ENCODE results near the gene ABCC12.

- TF ChIP-seq CTCF (IDR thresholded peaks at IDR 0.05 in 2 of 3, conservative IDR thresholded peaks at IDR 0.05 in 1 of 3; ENCODE audit: borderline replicate concordance in 1 of 3, insufficient read depth in 1 of 3, low read depth in 2 of 3, low read length in 2 of 3) (no peak), EZH2 (IDR thresholded peaks at IDR 0.05) (no peak), REST (IDR thresholded peaks at IDR 0.05; ENCODE audit: low read depth) (no peak), TCF7L2 (IDR thresholded peaks at IDR 0.05; ENCODE audit: borderline replicate concordance, extremely low read depth, insufficient read depth, insufficient read length) (no peak), ZBTB33 (IDR thresholded peaks at IDR 0.05; ENCODE audit: extremely low read depth, insufficient replicate concordance, low read length) (no peak), POLR2AphosphoS5 (IDR thresholded peaks at IDR 0.05; ENCODE audit: low read depth, low read length) (no peak), JUND (IDR thresholded peaks at IDR 0.05) (no peak), EZH2phosphoT487 (IDR thresholded peaks at IDR 0.05; ENCODE audit: borderline replicate concordance) (no peak), SP1 (IDR thresholded peaks at IDR 0.05; ENCODE audit: low read depth) (no peak), YY1 (IDR thresholded peaks at IDR 0.05; ENCODE audit: extremely low read depth, insufficient replicate concordance, low read depth, low read length) (no peak), CEBPB (IDR thresholded peaks at IDR 0.05; ENCODE audit: low read depth) (no peak), ZFX (IDR thresholded peaks at IDR 0.05) (no peak)
Observed at GRCh38 chr16:48203974-48204824, 48.4 kb upstream of the ABCC12 start.

All from HCT116 (cell line).